ENCODE results near the gene HBQ1. TPM values are rescaled to one million over a fixed set of nuclear protein-coding genes. Genes with fewer than 3 reads are reported as not detected.

HBQ1 gene
- total RNA-seq, 1 experiment from 2014 or later = 3.5 TPM

DNA sequence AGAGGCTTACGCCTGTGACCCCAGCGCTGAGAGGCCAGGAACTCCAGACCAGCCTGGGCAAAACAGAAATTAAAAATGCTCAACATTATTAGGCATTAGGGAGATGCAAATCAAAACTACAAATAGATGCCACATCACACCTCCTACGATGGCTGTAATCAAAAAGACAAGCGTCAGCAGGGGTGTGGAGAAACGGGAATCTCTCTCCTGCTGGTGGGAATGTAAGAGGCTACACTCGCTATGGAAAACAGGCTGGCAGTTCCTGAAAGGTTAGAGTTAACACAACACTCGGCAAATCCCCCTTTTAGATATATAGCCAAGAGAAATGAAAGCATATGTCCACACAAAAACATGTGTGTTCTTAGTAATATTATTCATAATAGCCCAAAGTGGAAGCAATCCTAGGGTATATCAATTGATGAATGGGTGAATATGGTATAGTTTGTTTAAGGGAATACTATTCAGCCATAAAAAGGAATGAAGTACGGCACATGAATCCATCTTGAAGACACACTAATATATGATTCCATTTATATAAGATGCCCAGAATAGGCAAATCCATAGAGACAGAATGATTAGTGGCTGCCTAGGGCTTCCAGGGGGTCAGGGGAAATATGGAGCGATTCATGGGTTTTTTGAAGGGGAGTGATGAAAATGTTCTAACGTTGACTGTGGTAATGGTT, 39.9 kb upstream of the HBQ1 start:
- Histone ChIP-seq H3K9ac (ENCODE audit: extremely low read depth, insufficient read length, low read length) (no peak overlapping the region), H4K20me1 (ENCODE audit: control insufficient read depth, insufficient read depth, insufficient read length) (no peaks in the 10 kb centered on the region), H3K23ac (ENCODE audit: insufficient read length, low read depth, low read length) (no peak overlapping the region), H2BK5ac (ENCODE audit: insufficient read length, low read length) (no peak overlapping the region), H3K18ac (ENCODE audit: insufficient read length, low read depth, low read length) (no peak overlapping the region), H4K91ac (ENCODE audit: insufficient read length, low read depth, low read length) (no peak overlapping the region), H3K23me2 (ENCODE audit: insufficient read length, low read depth, low read length, poor library complexity, severe bottlenecking) (no peaks in the 10 kb centered on the region), H3K79me1 (ENCODE audit: insufficient read depth, low read depth, low read length, poor library complexity, severe bottlenecking) (no peaks in the 10 kb centered on the region), H3K27ac (ENCODE audit: insufficient read length, low read depth, low read length) (no peak overlapping the region), H3K4ac (ENCODE audit: low read depth, low read length) (no peak overlapping the region), H3K27me3 (ENCODE audit: insufficient read depth, low read length) (no peaks in the 10 kb centered on the region; the same call in 1 of the 2 replicates), H2AK5ac (ENCODE audit: insufficient read length, low read length) (no peak overlapping the region), H2BK12ac (ENCODE audit: insufficient read length, low read depth, low read length) (no peak overlapping the region), H2BK15ac (ENCODE audit: low read depth, low read length) (no peak overlapping the region), H4K8ac (replicated peaks; ENCODE audit: insufficient read length, low read depth, low read length) (no peak overlapping the region), H3T11ph (ENCODE audit: low read length) (no peak overlapping the region), H2BK20ac (ENCODE audit: low read depth, low read length, poor library complexity, severe bottlenecking) (no peak overlapping the region), H3K9me3 (ENCODE audit: control insufficient read depth, low read depth, low read length) (no peaks in the 10 kb centered on the region), H3K4me2 (ENCODE audit: insufficient read depth, insufficient read length, low read length) (no peak overlapping the region), H3K56ac (ENCODE audit: insufficient read length, low read depth, low read length) (no peak overlapping the region), H4K5ac (ENCODE audit: insufficient read length, low read depth, low read length) (no peak overlapping the region), H3K79me2 (ENCODE audit: insufficient read depth, low read length) (no peaks in the 10 kb centered on the region), H2AFZ (ENCODE audit: low read length) (no peak overlapping the region), H3K4me1 (ENCODE audit: insufficient read depth, low read length) (no peaks in the 10 kb centered on the region), H3K14ac (ENCODE audit: insufficient read depth, low read length) (no peak overlapping the region), H2BK120ac (ENCODE audit: low read depth, low read length, poor library complexity, severe bottlenecking) (no peak overlapping the region)
- Mint-ChIP-seq H3K4me3 (peak overlapping the region in 1 of 2 experiments; percentile 3; a peak in 1 of 5 replicates), H3K27ac (no peak overlapping the region), H3K27me3 (ENCODE audit: low read depth) (peaks cover 16% of the 10 kb centered on the region), H3K36me3 (ENCODE audit: insufficient read depth in 1 of 3, low read depth in 3 of 3) (peaks cover 0 to 2% (median 0%) of the 10 kb centered on the region in 3 experiments; a peak in 2 of 7 replicates), H3K4me1 (no peaks in the 10 kb centered on the region; a peak in 1 of 4 replicates), H3K9me3 (no peaks in the 10 kb centered on the region)
- no peak for DNase-seq
- no CpG with 5 or more reads among the region's 10 CpGs for WGBS (ENCODE audit: extremely low coverage, insufficient read length, low lambda C conversion rate)
- TF ChIP-seq, protein P1, sequence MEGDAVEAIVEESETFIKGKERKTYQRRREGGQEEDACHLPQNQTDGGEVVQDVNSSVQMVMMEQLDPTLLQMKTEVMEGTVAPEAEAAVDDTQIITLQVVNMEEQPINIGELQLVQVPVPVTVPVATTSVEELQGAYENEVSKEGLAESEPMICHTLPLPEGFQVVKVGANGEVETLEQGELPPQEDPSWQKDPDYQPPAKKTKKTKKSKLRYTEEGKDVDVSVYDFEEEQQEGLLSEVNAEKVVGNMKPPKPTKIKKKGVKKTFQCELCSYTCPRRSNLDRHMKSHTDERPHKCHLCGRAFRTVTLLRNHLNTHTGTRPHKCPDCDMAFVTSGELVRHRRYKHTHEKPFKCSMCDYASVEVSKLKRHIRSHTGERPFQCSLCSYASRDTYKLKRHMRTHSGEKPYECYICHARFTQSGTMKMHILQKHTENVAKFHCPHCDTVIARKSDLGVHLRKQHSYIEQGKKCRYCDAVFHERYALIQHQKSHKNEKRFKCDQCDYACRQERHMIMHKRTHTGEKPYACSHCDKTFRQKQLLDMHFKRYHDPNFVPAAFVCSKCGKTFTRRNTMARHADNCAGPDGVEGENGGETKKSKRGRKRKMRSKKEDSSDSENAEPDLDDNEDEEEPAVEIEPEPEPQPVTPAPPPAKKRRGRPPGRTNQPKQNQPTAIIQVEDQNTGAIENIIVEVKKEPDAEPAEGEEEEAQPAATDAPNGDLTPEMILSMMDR (conservative IDR thresholded peaks at IDR 0.05) = peak; percentile 29; the same call in 1 of the 3 replicates
